NCI-H2081 treated with DMSO at 0.1 percent for 48 hours (cell line): ENCODE data around the gene MAP4K3.

Experiments used
- DNase-seq: peaks from one replicate; lab custom pipeline; 2025; lab: John Stamatoyannopoulos, UW

The MAP4K3 gene

DNA sequence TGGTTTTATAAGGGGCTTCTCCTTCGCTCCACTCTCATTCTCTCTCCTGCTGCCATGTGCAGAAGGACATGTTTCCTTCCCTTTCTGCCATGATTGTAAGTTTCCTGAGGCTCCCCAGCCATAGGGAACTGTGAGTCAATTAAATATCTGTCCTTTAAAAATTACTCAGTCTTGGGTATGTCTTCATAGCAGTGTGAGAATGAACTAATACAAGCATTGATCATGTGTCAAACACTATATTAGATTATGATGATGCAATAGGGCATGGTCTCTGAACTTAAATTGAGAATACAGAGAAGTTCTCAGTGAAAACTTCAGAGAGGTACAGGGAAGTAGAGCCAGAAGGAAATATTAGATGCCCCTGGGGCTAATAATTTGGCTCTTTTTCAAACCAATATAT lies 5.9 kb upstream of the MAP4K3 start:
- DNase-seq = no peak

DNA sequence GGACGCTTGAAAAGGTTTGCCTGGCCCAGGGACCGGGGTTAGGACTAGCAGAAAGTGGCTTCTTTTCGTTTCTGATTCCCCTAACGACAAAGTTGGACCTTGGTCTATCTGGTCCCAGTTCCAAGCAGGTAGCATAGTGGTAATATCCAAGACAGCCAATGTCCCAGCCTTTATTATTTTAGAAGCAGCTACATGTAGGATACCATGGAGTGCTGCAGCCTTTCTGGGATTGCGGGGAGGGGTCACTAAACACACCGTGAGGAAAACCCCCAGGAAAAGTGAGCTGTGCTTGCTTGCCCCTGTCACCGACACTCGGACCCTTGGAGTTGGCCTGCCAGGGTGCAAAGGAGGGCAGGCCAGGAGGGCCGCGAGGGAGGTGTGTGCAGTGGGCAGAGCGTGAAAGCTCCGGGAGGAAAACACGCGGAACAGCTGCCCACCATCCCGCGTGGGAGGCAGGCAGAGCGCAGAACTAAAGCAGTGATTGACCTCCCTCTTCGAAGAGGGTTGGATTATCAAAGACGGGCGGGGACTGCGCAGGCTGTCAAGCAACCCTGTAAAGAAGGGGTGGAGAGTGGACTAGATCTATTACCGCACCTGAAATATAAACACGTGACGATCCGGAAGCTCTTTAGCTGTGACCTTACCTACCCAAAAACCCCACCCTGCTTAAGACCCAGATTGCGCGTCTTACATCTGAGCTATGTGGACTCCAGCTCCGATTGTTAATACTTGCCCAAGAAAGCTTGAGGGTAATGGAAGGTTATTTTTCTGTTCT lies 624 bp upstream of the MAP4K3 start:
- peak; percentile 67 for DNase-seq

DNA sequence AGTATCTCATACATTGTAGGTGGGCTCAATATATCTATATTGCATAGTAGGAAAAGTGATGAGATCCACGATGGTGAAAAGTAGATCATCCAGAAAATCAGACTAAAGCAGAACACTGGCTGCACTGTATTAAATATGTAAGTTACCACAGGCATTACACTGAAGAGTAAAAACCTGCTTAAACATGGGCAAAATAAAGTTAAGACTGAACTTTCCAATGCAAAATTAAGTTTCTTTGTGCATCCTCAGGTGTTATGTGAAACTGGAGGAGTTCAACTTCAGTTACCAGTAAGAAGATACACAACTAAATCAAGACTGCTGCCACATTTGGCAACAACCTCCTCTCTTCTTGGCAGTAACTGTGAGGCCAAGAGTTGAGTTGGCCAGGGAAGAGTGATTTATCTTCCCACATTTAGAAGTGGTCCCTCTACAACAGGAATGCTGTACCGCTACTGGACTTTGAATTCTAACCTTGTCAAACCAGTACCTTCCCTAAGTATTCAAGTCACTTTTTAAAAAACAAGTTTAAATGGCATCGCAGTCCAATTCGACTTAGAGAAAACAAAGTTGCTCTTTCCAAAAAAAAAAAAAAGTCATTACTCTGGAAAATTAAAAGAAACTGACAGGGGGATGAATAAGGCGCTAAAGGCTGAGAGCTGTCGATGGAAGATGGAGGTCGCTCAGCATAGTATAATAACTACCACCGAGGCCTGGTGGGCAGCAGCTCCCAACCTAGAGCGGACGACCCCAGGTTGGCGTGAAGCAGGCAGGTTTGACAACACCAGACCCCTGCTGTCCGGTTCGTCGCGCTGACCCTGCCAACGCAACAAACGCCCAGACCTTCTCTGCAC lies 1.1 kb downstream of the MAP4K3 start:
- DNase-seq = no peak

DNA sequence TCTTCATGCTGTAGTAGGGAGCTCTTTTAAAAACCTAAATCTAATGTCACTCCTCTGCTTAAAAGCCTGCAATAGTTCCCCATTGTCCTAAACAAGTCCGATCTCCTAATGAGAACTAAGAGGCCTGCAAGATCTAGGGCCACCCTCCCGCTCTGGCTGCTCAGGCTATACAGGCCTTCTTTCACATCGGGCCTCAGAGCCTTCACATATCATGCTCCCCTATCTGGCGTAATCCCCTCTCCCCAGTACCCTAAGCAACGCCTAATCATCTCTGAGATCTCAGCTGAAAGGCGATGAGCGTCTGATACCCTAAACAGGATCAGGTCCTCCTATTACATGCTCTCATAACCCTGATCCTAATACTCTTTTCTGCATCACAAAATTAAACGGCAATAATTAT lies 1.9 kb downstream of the MAP4K3 start:
- DNase-seq = no peak

DNA sequence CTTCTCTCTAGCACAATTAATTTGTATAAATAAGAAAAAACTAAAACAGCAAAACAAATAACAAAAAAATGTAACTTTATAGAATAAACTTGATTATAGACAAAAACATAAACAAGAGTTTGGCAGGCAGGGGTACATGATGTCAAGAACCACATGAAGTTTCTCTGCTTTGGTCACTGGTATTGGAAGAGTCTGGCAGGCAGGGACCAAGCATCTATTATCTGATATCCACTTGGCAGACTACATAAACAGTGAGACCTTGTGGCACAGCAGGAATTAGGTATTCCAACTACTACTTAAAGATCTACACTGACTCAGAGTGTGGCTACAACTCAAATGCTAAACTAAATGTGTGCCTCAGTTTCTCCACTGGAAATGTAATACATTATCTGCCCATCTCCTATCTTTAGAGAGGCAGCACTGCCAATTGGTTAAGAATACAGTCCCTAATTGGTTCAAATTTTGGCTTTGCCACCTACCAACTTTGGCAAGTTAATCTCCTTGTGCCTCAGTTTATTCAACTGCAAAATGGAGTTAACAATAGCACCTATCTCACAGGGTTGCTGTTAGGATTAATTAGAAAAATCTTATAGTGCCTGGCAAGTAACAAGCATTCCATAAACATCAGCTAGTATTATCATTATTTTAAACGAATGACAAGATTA lies 2.7 kb downstream of the MAP4K3 start:
- DNase-seq = no peak

DNA sequence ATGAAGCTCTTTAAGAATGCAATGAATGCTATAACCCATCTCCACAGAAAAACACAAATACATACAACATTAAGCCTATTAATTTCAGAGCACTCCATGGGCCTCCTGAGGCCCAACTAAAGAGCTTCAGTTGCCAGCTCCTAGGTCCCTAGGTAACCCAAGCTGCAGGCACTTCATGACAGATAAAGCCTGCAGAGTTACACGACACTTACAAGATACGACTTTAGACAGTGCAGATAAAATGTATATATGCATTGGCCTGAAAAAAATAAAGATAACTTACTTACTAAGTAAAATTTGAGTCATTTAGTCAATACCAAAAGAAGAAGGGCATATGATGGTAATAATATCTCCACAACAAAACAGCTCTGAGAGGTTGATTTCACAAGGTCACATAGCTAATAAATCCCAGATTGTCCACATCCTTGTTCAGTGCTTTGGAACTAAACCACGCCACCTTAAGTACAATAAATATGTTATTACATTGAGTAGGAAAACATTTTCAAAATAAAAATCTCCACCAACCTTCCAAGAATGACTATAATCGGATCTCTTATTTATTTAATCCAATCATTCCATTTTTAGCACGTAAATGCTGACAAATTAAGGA lies 3.4 kb downstream of the MAP4K3 start:
- DNase-seq = no peak

DNA sequence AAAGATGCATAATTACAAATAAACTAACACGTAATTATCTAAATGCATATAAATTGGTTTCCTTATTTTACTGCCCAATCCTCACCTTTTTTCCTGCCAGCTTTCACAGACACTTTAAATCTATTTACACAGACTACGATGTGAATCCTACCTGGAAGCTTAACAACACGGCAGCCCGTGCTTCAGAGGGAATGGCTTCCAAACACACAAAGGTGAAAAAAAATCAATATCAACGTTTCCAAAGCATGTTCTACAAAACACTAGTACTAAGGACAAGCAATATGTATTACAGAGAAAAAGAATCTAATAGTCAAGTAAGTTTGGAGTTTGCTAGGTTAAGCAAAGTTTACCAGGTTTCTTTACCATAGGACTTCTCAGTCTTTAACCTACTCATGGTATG lies 4.4 kb downstream of the MAP4K3 start:
- DNase-seq = no peak

DNA sequence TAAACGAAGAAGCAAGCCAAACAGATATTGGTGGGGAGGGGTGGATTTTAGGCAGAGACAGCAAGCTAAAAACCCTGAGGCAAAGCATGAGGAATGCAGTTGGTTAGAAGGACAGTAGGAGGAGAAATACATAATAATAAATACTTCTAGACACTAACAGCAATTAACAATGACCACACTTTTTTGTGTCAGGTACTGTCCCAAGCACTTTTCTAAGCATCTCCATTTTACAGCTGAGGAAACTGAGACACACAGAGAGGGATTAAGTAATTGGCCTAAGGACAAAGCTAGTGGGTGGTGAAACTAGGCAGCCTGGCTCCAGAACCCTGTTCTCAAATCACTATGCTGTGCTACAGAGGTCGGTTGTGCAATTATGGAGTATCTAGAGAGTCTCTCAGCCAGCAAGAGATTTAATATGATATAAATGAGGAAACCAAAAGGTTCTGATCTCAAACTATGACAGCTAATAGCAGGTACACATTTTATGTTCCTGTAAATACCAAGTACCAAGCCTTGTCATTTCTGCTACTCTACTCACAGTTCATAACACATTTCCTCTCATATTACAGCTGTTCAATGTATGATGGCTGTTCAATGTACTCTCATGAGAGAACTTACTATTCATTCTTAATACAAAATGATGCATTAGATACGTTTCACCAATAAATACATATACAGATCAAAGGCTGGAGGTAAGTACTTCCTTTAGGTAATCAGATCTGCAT lies 5.3 kb downstream of the MAP4K3 start:
- DNase-seq = no peak

DNA sequence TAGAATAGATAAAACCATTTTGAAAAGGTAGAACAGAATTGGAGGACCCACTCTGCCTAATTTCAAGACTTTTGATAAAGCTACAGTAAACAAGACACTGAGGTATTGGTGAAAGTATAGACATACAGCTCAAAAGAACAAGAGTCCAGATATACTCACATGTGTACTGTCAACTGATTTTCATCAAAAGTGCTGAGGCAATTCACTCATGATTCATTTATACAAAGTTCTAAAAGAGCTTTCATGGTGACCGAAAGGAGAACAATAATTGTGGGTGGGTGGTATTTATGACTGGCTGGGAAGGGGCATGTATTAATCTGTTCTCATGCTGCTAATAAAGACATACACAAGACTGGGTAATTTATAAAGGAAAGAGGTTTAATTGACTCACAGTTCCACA lies 7.3 kb downstream of the MAP4K3 start:
- no peak for DNase-seq

DNA sequence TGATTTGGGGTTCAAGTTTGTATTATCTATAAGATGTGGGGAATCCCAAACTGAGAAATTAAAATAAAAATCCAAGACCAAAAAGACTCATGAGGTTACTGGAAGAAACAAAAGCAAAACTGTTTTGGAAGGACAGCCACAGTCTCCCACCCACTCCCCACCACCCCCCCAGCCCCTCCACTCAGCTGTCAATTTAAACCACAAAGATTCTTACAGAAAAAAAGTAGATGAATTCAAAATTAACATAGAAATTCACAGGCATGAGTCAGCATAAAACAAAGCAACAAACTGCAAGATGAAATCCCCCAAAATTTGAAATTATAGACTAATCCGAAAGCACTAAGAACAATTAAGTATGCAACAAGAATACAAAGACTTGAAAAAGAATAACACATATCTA lies 12.1 kb downstream of the MAP4K3 start:
- DNase-seq = no peak

DNA sequence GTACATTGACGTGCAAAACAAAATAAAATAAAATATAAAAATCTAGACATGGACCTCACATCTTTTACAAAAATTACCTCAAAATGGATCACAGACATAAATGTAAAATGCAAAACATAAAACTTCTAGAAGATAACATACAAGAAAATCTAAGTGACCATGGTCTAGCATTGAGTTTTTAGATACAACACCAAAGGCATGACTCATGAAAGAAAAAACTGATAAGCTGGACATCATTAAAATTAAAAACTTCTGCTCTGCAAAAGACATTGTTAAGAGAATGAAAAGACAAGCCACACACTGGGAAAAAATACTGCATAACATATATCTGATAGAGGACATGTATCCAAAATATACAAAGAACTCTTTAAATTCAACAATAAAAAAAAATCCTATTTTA lies 14.4 kb downstream of the MAP4K3 start:
- no peak for DNase-seq

DNA sequence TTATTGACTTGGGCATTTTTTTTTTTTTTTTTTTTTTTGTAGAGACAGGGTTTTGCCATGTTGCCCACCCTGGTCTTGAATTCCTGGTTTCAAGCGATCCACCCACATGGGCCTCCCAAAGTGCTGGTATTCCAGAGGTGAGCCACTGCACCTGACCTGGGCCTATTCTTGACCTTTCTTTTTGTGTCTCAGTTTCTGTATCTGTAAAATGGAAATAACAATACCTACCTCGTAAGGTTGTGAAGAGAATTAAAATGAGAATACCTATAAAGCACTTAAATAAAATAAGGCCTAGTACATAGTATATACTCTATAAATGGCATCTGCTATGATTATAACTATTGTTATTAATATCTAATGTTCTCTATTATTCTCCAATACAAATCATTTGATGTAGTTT lies 15.7 kb downstream of the MAP4K3 start:
- no peak for DNase-seq

DNA sequence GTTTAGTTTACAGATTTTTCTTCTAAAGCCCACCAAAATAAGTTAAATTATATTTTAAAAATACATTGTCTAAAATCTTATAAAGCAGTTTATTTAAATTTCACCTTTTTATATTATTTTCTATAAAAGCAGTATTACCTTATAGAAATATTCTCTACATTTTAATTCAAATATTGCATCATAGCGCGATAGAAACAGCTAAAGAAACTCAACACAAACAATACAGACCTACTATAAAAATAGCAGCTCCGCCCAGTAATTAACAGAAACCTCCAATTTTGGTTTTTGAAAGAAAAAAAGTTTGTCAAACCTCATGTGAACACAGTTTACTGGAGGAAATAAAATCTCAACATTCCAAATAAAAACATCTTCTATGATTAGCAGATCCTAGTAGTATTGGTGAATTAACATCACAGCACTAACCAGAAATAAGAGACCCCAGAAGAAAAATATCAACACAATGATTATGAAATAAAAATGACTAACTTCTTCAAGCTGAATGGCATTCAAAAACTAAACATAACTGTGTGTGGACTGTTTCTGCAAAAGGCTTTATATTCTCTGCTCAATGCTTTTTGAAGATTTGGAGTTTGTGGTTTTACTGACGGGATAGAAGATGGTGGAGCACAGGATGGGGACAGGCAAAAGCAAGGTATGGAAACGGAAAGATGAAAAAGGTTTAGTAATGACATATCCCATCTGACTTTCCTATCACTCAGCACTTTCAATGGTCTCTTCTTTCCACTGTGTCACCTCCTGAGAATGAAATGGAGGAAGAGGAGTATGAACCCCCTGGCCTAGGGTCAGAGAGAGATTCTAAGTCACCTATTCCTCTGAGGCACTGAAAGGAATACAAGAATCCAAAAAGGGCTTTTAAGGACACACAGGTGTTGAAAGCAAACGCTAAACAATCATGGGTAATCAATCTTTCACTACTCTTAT lies 17.5 kb downstream of the MAP4K3 start:
- DNase-seq = no peak

DNA sequence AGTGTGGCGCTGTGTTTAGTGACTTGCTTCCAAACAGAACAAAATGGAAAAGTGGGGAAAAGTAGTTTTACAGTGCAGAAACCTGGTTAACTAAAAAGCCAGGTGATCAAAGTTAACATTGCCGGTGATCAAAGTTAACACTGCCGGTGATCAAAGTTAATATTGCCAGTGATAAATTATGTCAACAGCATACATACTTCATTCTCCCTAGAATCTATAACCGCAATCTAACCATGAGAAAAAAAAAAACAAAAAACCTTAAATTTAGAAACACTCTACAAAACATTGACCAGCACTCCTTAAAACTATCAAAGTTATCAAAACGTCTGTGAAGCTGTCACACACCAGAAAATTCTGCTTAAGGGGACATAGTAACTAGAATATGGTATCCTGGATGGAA lies 18.6 kb downstream of the MAP4K3 start:
- DNase-seq = no peak

DNA sequence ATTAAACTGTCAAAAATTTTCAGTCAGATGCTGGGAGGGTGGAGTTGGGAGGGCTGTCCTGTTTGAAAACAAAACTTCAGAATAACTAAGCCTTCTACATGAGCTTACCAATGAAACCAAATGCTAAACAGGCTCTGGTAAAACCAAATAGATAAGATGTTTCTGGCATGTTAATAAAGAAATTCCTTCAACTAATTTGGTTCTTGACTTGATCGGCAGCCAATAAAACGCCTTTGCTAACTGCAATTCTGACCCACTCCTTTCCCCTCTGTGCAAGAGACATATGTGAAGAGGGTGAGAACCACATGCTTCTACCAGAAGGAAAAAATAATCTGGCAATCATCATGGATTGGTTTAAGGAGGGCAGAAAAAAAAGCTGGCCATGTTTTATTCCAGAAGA lies 20.9 kb downstream of the MAP4K3 start:
- DNase-seq = no peak

DNA sequence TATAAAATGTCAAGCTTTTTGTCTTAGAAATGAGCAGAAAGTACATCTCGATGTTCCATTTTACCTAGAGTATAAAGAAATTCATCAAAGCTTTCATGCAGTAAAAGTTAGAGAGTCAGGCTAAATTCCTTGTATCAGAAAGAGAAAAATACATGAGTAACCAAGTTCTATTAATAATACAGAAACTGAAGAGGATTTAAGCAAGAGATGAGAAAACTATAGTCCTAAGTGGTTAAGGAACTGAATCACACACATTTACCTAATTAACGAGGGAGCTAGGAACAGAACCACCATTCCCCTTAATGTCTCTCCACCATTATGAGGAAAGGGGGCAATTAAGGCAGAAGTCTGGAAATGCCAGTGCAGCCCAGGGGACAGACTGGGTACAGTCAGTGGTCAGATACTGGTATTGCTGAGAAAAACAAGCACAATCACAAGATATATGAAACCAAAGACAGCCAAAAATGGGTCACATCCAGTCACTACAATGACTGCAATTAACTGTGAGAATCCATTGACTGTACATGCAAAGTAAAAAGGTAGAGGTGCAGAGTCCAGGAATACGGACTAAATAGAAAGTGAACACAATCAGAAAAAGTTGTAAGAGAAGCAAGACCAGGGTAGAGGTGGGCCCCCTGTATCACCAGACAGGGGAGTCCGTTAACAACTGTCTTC lies 23.9 kb downstream of the MAP4K3 start:
- no peak for DNase-seq

DNA sequence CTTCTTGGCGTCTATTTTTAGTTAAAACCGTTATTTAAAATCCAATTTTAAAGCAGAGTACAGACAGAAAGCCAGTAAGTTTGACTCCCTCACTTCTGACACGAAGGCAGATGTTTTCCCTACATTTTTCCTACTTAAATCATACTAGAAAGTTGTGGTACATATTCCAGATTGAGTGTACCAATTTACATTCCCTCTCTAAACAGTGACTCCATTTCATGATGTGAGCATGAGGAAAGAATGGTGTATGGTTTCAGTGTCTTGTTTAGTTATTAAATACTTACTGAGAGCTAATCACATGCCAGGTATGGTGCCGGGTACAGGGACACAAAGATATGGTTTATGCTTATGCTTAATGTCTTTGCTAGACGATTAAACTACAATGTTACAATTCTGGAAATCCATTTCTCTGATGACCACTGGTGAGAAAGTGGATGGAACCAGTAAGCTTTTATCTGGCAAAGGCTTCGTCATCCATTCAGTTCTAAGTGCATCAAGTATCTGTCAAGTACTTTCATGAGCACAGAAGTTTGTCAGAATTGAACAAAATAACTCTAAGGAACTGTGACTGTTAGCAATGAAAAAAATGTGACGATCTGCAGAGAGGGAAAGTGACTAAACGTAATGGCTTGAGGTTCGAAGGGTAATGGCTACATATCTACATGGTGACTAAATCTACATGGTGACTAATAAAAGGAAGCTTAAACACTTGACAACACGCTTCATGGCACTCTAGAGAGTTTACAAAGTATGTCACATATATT lies 25.7 kb downstream of the MAP4K3 start:
- DNase-seq = no peak

DNA sequence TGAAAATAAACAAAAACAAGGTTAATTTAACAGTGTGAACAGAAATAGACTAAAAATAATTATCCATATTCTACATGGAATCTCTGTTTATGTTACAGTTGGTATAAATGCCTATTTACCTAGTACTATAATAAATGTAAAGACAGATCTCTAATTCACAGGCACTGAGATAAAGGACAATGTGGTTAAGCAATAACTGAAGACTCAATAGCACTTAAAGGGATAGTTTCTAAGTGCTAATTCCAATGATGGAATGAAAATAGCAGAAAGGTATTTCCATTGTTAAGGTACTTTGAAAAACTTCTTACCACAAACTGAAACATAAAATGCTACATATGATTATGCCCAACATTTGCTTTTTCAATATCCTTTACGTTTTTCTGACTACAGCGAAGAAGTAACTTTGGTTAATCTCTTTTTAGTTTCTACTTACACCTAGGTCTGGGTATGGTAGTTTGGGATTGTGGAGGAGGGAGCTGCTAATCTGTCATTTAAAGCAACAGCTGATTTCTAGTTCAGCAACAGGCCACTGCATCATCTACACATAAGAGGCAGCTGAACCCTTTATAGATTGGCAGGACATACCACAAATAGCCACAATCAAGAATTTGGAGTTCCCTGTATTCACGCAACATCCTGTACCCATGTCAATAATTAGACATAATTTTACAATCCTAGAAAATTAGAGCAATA lies 27.2 kb downstream of the MAP4K3 start:
- DNase-seq = no peak
